Measurements from ENCODE around the gene SMOC2. TPM values are rescaled to one million over a fixed set of nuclear protein-coding genes. Genes with fewer than 3 reads are reported as not detected.

Gene SMOC2
- total and polyA plus RNA-seq, 2 of the 4 experiments (the other 2 are of a cell fraction) = not detected

DNA sequence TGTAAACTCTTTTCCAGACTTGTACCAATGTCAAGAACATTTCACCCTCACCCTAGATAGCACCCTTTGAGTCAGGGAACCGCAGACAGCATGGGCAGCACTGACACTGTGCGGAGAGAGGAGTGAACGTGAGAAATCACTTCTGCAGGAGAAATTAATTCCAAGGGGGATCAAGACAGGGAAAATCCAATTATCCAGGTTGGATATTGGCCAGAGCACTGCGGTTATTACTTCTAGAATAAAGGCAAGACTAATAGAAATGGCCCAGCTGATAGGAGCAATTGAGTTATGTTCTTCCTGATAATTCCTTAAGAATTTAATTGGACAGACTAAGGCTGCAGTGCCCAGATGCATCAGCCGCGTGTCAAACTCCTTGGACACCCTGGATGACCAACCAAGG lies 179.6 kb downstream of the SMOC2 start:
- no peak overlapping the region for H4K5ac ChIP-seq (ENCODE audit: low read depth, low read length)

More for the DNA sequence above, 179.6 kb downstream of the SMOC2 start:
- H3K9ac ChIP-seq (ENCODE audit: low read depth, low read length) = no peak overlapping the region
- H3K14ac ChIP-seq (replicated peaks; ENCODE audit: low read depth, low read length) = no peak overlapping the region
- no peak overlapping the region for H3K23ac ChIP-seq (ENCODE audit: low read depth, low read length)
- no peak overlapping the region for H3K4me2 ChIP-seq (ENCODE audit: low read depth, low read length)
- H3K79me1 ChIP-seq (ENCODE audit: low read depth in 1 of 2, low read length in 2 of 2) = no peaks in the 10 kb centered on the region
- no peaks in the 10 kb centered on the region for H3K27me3 ChIP-seq (ENCODE audit: control insufficient read depth, insufficient read depth, low read length)
- no peak overlapping the region for H2AK5ac ChIP-seq (ENCODE audit: low read depth, low read length)
- no peak overlapping the region for H2AFZ ChIP-seq (replicated peaks; ENCODE audit: low read length, poor library complexity)
- dilution Hi-C loops (cut with HindIII; ENCODE audit: low sequenced_read_pairs, unreplicated experiment) (no loop called here), intact Hi-C loops (cut with micrococcal nuclease) (no loop called here), in situ Hi-C loops (cut with MboI; ENCODE audit: low sequenced_read_pairs) (no loop called here)
- no peaks in the 10 kb centered on the region for H3K4me1 ChIP-seq (ENCODE audit: control insufficient read depth, insufficient read depth, low read length)
- CTCF ChIA-PET = no interaction called here
- H4K20me1 ChIP-seq (ENCODE audit: insufficient read depth, low read length) = no peaks in the 10 kb centered on the region
- no peak overlapping the region for H2AK9ac ChIP-seq (replicated peaks; ENCODE audit: low read depth, low read length, poor library complexity)
- BruUV-seq (replicated peaks) = no TSS peak
- no peak overlapping the region for H2BK20ac ChIP-seq (ENCODE audit: low read depth, low read length)
- no peak for DNase-seq
- peaks cover 52% of the 10 kb centered on the region for H3K9me3 ChIP-seq (ENCODE audit: control insufficient read depth, insufficient read depth, low read length)
- H2BK15ac ChIP-seq (ENCODE audit: low read depth, low read length) = no peak overlapping the region
- TF ChIP-seq BHLHE40 (IDR thresholded peaks at IDR 0.05; ENCODE audit: low read depth, low read length) = no peak
- TF ChIP-seq CHD1 (IDR thresholded peaks at IDR 0.05; ENCODE audit: low read depth, low read length) = no peak
- TF ChIP-seq NFE2L2 (IDR thresholded peaks at IDR 0.05; ENCODE audit: low read depth, low read length) = no peak
- no peak for TF ChIP-seq POLR2A (IDR thresholded peaks at IDR 0.05; ENCODE audit: low read depth, low read length)
- TF ChIP-seq, protein P1, sequence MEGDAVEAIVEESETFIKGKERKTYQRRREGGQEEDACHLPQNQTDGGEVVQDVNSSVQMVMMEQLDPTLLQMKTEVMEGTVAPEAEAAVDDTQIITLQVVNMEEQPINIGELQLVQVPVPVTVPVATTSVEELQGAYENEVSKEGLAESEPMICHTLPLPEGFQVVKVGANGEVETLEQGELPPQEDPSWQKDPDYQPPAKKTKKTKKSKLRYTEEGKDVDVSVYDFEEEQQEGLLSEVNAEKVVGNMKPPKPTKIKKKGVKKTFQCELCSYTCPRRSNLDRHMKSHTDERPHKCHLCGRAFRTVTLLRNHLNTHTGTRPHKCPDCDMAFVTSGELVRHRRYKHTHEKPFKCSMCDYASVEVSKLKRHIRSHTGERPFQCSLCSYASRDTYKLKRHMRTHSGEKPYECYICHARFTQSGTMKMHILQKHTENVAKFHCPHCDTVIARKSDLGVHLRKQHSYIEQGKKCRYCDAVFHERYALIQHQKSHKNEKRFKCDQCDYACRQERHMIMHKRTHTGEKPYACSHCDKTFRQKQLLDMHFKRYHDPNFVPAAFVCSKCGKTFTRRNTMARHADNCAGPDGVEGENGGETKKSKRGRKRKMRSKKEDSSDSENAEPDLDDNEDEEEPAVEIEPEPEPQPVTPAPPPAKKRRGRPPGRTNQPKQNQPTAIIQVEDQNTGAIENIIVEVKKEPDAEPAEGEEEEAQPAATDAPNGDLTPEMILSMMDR (conservative IDR thresholded peaks at IDR 0.05; ENCODE audit: low read depth, low read length) = no peak
- TF ChIP-seq FOS (IDR thresholded peaks at IDR 0.05; ENCODE audit: low read depth, low read length) = no peak
- TF ChIP-seq MAFK (IDR thresholded peaks at IDR 0.05; ENCODE audit: low read depth, low read length) = no peak
- TF ChIP-seq, protein P2, sequence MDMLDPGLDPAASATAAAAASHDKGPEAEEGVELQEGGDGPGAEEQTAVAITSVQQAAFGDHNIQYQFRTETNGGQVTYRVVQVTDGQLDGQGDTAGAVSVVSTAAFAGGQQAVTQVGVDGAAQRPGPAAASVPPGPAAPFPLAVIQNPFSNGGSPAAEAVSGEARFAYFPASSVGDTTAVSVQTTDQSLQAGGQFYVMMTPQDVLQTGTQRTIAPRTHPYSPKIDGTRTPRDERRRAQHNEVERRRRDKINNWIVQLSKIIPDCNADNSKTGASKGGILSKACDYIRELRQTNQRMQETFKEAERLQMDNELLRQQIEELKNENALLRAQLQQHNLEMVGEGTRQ (IDR thresholded peaks at IDR 0.05; ENCODE audit: low read depth, low read length) = no peak
- no peak for TF ChIP-seq MXI1 (IDR thresholded peaks at IDR 0.05; ENCODE audit: borderline replicate concordance, low read depth, low read length)
- TF ChIP-seq RCOR1 (IDR thresholded peaks at IDR 0.05; ENCODE audit: insufficient replicate concordance, low read length) = no peak
- no peak for TF ChIP-seq RFX5 (IDR thresholded peaks at IDR 0.05; ENCODE audit: low read depth, low read length)
- no peak for TF ChIP-seq MAZ (IDR thresholded peaks at IDR 0.05; ENCODE audit: borderline replicate concordance, low read depth, low read length)
- no peak for TF ChIP-seq CEBPB (IDR thresholded peaks at IDR 0.05; ENCODE audit: low read depth, low read length)
- no peak for TF ChIP-seq ELK1 (IDR thresholded peaks at IDR 0.05; ENCODE audit: borderline replicate concordance, low read depth, low read length)
- no peak for TF ChIP-seq RAD21 (IDR thresholded peaks at IDR 0.05; ENCODE audit: low read length)
- TF ChIP-seq SMC3 (IDR thresholded peaks at IDR 0.05; ENCODE audit: low read depth, low read length) = no peak
- POLR2A ChIA-PET (ENCODE audit: unreplicated experiment) = no interaction called here
- H3K18ac ChIP-seq (ENCODE audit: low read depth, low read length) = no peak overlapping the region
- no peak for ATAC-seq (ENCODE audit: low read depth)
- H3K27ac ChIP-seq (ENCODE audit: insufficient read depth, low read length) = no peak overlapping the region
- H2BK120ac ChIP-seq (ENCODE audit: low read depth, low read length) = no peak overlapping the region
- H3K56ac ChIP-seq (ENCODE audit: extremely low read depth, insufficient read depth, low read length) = no peak overlapping the region
- H3K4ac ChIP-seq (ENCODE audit: low read depth, low read length) = no peak overlapping the region
- no peak overlapping the region for H3K4me3 ChIP-seq (ENCODE audit: insufficient read depth, low read depth, low read length)
- H3K36me3 ChIP-seq (ENCODE audit: control insufficient read depth, insufficient read depth, low read length) = no peaks in the 10 kb centered on the region
- H2BK5ac ChIP-seq (ENCODE audit: low read depth, low read length, poor library complexity, severe bottlenecking) = no peak overlapping the region
- H4K8ac ChIP-seq (ENCODE audit: low read depth in 2 of 2, low read length in 2 of 2) = no peak overlapping the region
- 33% methylated on average over 1 of the region's 6 CpGs; no CpG with 5 or more reads in 1 of the 2 experiments for WGBS, 2 experiments (ENCODE audit: extremely low coverage in 2 of 2, insufficient read length in 1 of 2)
- H4K91ac ChIP-seq (ENCODE audit: insufficient read depth, low read depth, low read length) = no peak overlapping the region
- no peaks in the 10 kb centered on the region for H3K9me1 ChIP-seq (ENCODE audit: insufficient read depth, low read length)

Measured in IMR-90 (cell line).